Activated CD4-positive, alpha-beta T cell treated with anti-CD3 and anti-CD28 coated beads, Interleukin-2, amount 50 U/mL, for 48 hours (primary cell): Measurements from ENCODE around the gene FNBP1L.

ENCODE experiments used
- DNase-seq, 2 experiments: peaks; one replicate each; pipeline ENCODE4 v3.0.0-alpha.2; 2020

The FNBP1L gene

DNA sequence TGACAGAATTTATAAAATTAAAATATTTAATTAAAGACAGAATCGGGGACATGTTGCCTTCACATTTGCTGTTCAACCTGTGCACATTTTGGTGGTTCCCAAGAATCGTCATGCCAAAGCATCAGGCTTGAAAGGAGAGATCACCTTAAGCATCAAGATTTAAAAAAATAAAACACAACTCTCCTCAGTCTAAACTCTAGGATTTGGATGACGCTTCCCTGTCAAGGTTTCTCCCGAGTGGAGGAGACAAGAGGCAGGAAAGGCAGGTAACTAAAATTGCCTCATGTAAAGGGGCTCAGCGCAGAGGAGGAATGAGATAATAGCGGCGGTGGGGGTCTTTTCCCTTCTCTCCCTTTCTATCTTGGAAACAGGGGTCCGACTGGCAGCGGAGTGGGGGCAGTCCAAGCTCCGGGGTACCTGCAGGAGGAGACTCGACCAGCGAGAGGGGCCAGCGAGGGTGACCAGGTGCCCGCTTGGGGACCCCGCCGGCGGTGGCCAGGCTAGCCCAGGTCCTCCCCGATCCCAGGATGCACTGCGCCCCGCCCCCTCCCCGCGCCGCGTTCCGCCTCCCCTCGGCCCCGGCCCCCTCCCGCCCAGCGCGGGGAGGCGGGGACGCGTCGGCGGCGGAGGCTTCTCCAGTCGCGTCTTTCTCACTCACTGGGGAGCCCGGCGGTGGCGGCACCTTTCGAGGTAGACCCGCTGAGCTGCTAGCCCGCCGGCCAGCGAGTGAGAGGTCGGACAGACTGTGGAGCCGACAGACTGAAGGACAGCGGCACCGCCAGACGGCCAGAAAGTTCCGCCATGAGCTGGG lies at the start of gene FNBP1L:
Gene FNBP1L (plus strand): TSS at position 638 of the 811 bp plus-strand sequence. CDS start 164 bp downstream, at position 802.
- DNase-seq, result peak; percentile 66 to 71

- DNase-seq, result no peak
Measured at GRCh38 chr1:93399781-93400180, 48.1 kb upstream of the FNBP1L start.

GRCh38 chr1:93408203-93408602 lies 39.7 kb upstream of the FNBP1L start:
- DNase-seq, result no peak

DNA sequence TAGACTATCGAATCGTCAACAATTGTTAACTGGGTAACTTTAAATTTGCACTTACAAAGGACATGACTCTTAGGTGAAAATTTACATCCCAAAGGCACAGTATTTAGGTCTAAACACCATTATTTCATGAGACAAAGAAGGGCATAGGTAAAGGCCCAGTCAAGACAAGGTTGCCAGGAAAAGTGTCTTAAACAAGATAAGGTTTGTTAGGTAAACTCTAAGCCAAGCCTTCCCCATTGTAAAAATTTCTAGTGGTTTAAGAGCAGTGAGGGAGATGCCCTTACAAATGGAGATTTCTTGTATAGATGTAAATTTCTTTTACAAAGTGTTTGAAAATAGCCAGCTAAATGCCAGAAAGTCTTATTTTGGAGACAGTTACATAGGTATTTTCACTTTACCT lies 36.9 kb upstream of the FNBP1L start:
- no peak for DNase-seq

DNA sequence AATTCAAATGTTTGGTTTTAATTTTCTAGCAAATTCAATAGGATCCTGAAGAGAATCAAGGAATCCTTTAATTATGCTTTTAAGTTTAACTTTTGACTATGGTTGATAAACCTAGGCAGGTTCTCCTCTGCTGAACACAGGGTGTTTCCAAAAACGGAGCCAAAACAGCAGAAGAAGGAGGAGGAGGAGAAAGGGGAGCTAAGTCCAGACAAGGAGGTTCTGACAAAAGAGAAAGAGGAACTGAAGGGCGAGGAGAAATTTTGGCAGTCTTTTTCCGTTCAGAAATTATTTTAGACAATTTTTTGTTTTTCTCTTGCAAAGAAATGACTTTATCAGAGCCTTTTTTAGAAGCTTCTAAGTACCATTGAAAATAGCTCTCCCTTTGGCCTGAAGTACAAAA lies 33.2 kb upstream of the FNBP1L start:
- no peak for DNase-seq

DNA sequence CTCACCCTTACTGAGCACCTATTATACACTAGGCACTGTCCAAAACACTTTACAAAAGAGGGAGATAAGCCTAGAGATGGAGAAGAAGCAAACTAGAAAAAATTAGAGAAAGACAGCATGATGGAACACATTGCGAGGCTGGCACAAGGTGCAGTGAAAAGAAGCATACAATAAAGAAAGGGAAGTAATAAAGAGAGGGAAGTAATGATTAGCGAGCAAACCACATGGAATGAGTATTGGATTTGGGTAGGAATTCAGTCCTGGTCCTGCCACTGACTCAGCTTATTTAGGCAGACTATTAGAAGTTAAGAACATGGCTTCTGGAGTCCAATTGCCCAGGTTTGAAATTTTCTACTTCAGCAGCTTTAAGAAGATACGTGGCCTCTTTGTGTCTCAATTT lies 32.6 kb upstream of the FNBP1L start:
- DNase-seq, result no peak

DNA sequence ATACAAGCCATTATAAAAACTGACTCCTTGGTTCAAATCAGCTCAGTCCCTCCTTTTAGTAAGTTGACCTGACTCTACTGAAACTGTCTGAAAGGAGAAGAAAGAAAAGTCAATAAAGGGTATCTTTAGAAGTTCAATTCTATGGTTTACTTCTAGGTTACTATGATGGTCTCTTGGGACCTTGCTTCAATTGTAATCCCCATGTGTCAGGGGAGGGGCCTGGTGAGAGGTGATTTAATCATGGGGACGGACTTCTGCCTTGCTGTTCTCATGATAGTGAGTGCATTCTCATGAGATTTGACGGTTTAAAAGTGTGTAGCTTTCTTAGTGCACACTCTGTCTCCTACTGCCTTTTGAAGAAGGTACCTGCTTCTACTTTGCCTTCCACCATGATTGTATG lies 31.7 kb upstream of the FNBP1L start:
- DNase-seq, result no peak

- DNase-seq, result no peak
Measured at GRCh38 chr1:93419344-93419743, 28.6 kb upstream of the FNBP1L start.

DNA sequence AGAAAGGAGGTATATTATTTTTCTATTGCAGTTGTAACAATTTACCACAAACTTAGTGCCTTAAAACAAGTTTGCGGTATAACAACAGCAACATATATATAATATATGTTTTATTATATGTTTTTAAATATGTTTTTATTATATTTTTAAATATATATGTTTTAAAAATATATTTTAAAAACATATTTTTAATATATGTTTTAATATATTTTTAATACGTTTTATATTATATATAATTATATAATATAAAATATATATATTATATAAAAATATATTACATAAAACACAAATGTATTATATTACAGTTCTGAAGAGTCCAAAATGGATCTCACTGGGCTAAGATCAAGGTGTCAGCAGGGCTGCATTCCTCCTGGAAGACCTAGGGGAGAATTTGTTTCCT lies 27.5 kb upstream of the FNBP1L start:
- no peak for DNase-seq

GRCh38 chr1:93426181-93426580 lies 21.7 kb upstream of the FNBP1L start:
- DNase-seq, result no peak

GRCh38 chr1:93427656-93428055 lies 20.3 kb upstream of the FNBP1L start:
- no peak for DNase-seq

DNA sequence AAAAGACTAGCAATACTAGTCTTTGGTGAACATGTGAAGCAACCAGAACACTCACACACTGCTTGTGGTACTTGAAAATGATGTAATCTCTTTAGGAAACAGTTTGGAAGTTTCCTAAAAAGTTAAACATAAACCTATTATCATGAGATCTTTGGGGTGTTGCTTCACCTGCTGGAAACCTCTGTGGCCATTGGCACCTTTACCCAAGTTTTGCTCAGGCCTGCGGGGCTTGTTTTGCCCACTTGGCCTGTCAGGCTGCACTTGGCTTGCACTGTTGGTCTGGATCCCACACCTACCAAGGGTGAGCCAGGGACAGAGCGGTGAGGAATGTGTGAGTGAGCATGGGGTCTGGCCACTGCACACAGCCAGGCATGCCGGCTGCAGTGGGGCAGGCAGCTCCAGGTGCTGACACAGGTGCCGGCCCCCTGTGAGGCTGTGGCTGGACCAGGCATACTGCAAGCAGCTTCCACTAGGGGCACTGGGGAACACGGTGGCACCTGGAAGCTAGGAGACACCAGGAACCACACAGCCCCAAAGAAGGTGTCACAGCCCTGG lies 14.4 kb upstream of the FNBP1L start:
- no peak for DNase-seq

- DNase-seq, result no peak
Measured at GRCh38 chr1:93434088-93434487, 13.8 kb upstream of the FNBP1L start.

- DNase-seq, result no peak
Measured at GRCh38 chr1:93434987-93435386, 12.9 kb upstream of the FNBP1L start.

DNA sequence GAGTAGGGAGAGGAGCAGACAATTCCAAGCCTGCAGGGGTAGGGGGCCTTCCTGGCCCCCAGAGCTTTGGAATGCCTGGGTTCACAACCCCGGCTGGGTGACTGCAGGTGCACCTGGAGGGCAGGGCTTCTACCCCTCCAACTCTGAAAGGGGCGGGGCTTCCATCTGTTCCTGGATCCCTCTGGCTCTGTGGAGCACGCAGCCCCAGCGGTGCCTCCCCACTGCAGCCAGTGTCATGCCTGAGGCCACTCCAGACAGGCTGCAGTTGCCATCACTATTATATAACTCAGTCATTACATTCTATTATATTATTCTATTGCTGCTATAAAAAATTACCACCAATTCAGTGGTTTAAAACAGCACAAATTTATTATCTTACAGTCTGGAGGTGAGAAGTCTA lies 12.5 kb upstream of the FNBP1L start:
- DNase-seq, result no peak

GRCh38 chr1:93436496-93436895 lies 11.4 kb upstream of the FNBP1L start:
- no peak for DNase-seq

- DNase-seq, result no peak
Measured at GRCh38 chr1:93437976-93438605, 9.8 kb upstream of the FNBP1L start.

- no peak for DNase-seq
Measured at GRCh38 chr1:93438716-93439115, 9.2 kb upstream of the FNBP1L start.

GRCh38 chr1:93440272-93440671 lies 7.6 kb upstream of the FNBP1L start:
- no peak for DNase-seq

DNA sequence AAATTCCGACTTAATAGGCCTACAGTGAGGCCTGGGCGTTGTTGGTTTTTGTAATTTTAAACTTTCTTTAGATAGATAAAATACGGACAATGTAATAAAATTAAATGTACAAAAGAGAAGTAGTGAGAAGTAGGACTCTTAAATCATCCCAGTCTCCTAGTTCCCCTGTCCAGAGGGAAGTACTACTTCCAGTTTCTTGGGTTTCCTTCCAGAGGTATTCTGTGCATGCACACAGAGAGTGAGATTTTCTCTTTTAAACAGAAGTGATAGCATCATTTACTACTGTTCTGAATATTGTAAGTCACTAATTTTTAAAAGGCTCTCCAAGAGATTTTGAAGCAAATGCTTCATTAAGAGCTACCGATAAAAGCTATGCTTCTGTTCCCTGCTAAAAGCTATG lies 7.2 kb upstream of the FNBP1L start:
- DNase-seq, result no peak

DNA sequence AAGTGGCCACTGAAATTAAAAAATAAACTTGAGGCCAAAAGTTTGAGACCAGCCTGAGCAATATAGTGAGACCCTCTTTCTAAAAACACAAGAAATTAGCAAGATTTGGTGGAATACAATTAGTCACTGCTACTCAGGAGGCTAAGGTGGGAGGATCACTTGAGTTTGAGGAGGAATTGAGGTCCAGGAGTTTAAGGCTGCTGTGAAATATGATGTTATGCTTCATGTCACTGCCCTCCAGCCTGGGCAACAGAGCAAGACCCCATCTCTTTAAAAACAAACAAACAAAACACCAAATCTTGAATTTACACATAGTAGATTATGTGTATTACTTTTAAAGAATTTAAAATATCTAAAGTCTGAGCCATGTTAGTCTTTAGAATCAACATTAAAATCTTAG lies 6.3 kb upstream of the FNBP1L start:
- no peak for DNase-seq

GRCh38 chr1:93442008-93442666 lies 5.8 kb upstream of the FNBP1L start:
- DNase-seq, result no peak

- DNase-seq, result no peak
Measured at GRCh38 chr1:93442741-93443140, 5.2 kb upstream of the FNBP1L start.

- DNase-seq, result no peak
Measured at GRCh38 chr1:93443454-93443853, 4.5 kb upstream of the FNBP1L start.
